Natural killer cell treated with Interleukin-12 subunit alpha and Interleukin-12 subunit beta and Interleukin-15 and Interleukin-18, amount 100 ng/mL, for 72 hours (primary cell): ENCODE results near the gene MYL2. TPM values are rescaled to one million over a fixed set of nuclear protein-coding genes. Genes with fewer than 3 reads are reported as not detected.

Experiments used
- ATAC-seq, 2 donors: fragments of 150-1000 bp; cut with Tn5 transposase in 1 of 2; sonication (Bioruptor Pico), chemical (Tn5 transposase) in 1 of 2; 2 replicates each; pipeline ENCODE4 v1.10.0; 2021
- DNase-seq: peaks from one replicate; pipeline ENCODE4 v3.0.0; 2022; ENCODE audit warnings: low spot score
- H3K27ac Mint-ChIP-seq, 2 donors: 1 replicate in 1 of 2; 2 replicates in 1 of 2; pipeline ENCODE4 v1.8.0; 2022; ENCODE audit warnings: mixed read lengths in 2 of 2, mild to moderate bottlenecking in 1 of 2, moderate library complexity in 1 of 2
- H3K27me3 Mint-ChIP-seq, 2 donors: 1 replicate in 1 of 2; 2 replicates in 1 of 2; pipeline ENCODE4 v1.8.0; 2022; ENCODE audit warnings: mixed read lengths in 2 of 2
- H3K36me3 Mint-ChIP-seq: one replicate; pipeline ENCODE4 v1.8.0; 2022; ENCODE audit warnings: mixed read lengths
- H3K4me1 Mint-ChIP-seq, 2 donors: 1 replicate in 1 of 2; 2 replicates in 1 of 2; pipeline ENCODE4 v1.8.0; 2022; ENCODE audit warnings: low read depth in 2 of 2, mixed read lengths in 2 of 2, mild to moderate bottlenecking in 1 of 2
- H3K4me3 Mint-ChIP-seq: one replicate; pipeline ENCODE4 v1.8.0; 2022; ENCODE audit warnings: mixed read lengths
- H3K9me3 Mint-ChIP-seq: 2 replicates; pipeline ENCODE4 v1.8.0; 2022; ENCODE audit warnings: mixed read lengths
- total RNA-seq, 2 donors: library from RNA; stranded (reverse); gene quantifications; one replicate each; pipeline ENCODE4 v1.2.3, GENCODE V29; 2022

The MYL2 gene
- total RNA-seq, 2 donors from 2014 or later, result not detected

GRCh38 chr12:110921262-110921661 is 883 bp upstream of the MYL2 start:
- H3K36me3 Mint-ChIP-seq, result no peaks in the 10 kb centered on the region
- H3K27ac Mint-ChIP-seq, result no peak overlapping the region
- ATAC-seq (no peak), DNase-seq (no peak)
- peaks cover 0 to 3% of the 10 kb centered on the region in 2 donors for H3K4me1 Mint-ChIP-seq
- H3K9me3 Mint-ChIP-seq, result no peaks in the 10 kb centered on the region
- peaks cover 2 to 18% of the 10 kb centered on the region in 2 donors for H3K27me3 Mint-ChIP-seq
- H3K4me3 Mint-ChIP-seq, result no peak overlapping the region

DNA sequence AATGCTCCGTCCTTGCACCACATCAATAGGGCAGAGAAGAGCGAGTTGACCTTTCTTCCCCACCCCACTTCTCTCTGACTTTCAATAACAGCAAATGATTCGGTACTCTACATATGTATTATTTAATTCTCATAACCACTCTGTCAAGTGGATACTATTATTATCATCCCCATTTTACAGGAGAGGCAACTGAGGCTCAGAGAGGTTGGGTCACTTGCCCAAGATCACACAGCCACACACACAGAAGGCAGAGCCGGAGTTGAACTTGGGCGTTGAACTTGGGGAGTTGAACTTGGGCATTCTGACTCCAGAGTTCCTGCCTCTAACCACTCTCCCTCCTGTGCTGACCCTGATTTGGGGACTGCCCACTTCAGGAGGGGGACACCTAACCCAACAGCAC is 659 bp downstream of the MYL2 start:
- H3K9me3 Mint-ChIP-seq, result no peaks in the 10 kb centered on the region
- no peak overlapping the region for H3K27ac Mint-ChIP-seq
- H3K4me3 Mint-ChIP-seq, result no peak overlapping the region
- ATAC-seq, result no peak
- peaks cover 0 to 3% of the 10 kb centered on the region in 2 donors for H3K4me1 Mint-ChIP-seq
- DNase-seq, result no peak
- H3K27me3 Mint-ChIP-seq, result peaks cover 2 to 7% of the 10 kb centered on the region in 2 donors
- no peaks in the 10 kb centered on the region for H3K36me3 Mint-ChIP-seq

- Mint-ChIP-seq H3K27me3 (peaks cover 5 to 13% of the 10 kb centered on the region in 2 donors), H3K36me3 (no peaks in the 10 kb centered on the region), H3K27ac (no peak overlapping the region), H3K4me1 (peaks cover 0 to 3% of the 10 kb centered on the region in 2 donors), H3K4me3 (no peak overlapping the region), H3K9me3 (no peaks in the 10 kb centered on the region)
- no peak for DNase-seq
- ATAC-seq, result no peak
Observed at GRCh38 chr12:110917961-110918360, 2.4 kb downstream of the MYL2 start.

GRCh38 chr12:110917467-110917866 is 2.9 kb downstream of the MYL2 start:
- Mint-ChIP-seq H3K4me1 (peaks cover 0 to 3% of the 10 kb centered on the region in 2 donors), H3K27ac (no peak overlapping the region), H3K4me3 (no peak overlapping the region), H3K9me3 (no peaks in the 10 kb centered on the region), H3K36me3 (no peaks in the 10 kb centered on the region), H3K27me3 (peaks cover 5 to 13% of the 10 kb centered on the region in 2 donors)
- ATAC-seq, result no peak
- no peak for DNase-seq

DNA sequence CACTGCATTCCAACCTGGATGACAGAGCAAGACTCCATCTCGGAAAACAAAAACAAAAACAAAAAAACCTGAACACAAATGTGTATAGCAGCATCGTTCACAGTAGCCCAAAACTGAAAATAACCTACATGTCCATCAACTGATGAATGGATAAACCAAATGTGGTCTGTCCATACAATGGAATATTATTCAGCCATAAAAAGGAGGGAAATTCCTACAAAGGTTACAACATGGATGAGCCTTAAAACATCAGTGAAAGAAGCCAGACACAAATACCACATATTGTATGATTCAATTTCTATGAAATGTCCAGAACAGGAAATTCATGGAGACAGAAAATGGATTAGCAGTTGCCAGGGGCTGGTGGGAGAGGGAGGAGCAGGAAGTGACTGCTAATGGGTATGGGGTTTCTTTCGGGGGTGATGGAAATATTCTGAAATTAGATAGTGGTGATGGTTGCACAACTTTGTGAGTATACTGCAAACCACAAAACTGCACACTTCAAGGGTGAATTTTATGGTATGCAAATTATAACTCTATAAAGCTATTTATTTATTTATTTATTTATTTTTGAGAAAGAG is 4.0 kb downstream of the MYL2 start:
- no peak for ATAC-seq
- no peak overlapping the region for H3K4me3 Mint-ChIP-seq
- H3K27ac Mint-ChIP-seq, result no peak overlapping the region
- no peaks in the 10 kb centered on the region for H3K9me3 Mint-ChIP-seq
- DNase-seq, result no peak
- peaks cover 5 to 13% of the 10 kb centered on the region in 2 donors for H3K27me3 Mint-ChIP-seq
- no peaks in the 10 kb centered on the region for H3K36me3 Mint-ChIP-seq
- peaks cover 0 to 3% of the 10 kb centered on the region in 2 donors for H3K4me1 Mint-ChIP-seq

DNA sequence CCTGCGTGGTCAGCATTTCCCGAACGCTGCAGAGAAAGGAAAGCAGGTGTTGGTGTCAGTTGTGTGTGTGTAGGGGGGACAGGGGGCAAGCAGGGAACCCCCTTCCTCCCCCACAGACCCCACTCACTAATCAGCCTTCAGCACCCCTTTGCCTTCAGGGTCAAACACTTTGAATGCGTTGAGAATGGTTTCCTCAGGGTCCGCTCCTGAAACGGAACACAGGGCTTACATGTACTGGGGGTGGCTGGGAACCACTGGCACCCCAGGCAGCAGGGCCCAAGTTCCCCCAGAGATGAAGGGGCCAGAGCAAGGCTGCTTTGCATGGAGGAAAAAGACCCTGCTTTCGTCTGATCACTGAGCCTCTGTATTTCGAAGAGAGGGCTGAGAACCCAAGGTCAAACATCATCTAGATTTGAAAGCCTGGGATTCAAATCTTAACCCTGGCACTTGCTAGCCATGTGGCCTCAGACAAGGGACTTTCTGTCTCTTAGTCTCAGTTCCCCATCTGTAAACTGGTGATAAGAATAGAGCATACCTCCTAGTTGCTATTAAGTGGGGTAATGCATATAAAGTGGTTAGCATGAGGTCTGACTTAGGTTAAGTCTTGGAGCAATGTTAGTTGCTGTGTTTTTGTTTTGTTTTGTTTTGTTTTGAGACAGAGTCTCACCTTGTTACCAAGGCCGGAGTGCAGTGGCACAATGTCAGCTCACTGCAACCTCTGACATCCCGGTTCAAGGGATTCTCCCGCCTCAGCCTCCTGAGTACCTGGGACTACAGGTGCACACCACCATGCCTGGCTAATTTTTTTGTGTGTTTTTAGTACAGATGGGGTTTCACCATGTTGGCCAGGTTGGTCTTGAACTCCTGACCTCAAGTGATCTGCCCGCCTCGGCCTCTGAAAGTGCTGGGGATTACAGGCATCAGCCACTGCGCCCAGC is 7.0 kb downstream of the MYL2 start:
- no peak overlapping the region for H3K27ac Mint-ChIP-seq
- H3K27me3 Mint-ChIP-seq, result peaks cover 3 to 8% of the 10 kb centered on the region in 2 donors
- H3K9me3 Mint-ChIP-seq, result no peaks in the 10 kb centered on the region
- DNase-seq (no peak), ATAC-seq (no peak)
- H3K36me3 Mint-ChIP-seq, result no peaks in the 10 kb centered on the region
- peaks cover 0 to 3% of the 10 kb centered on the region in 2 donors for H3K4me1 Mint-ChIP-seq
- H3K4me3 Mint-ChIP-seq, result no peak overlapping the region

DNA sequence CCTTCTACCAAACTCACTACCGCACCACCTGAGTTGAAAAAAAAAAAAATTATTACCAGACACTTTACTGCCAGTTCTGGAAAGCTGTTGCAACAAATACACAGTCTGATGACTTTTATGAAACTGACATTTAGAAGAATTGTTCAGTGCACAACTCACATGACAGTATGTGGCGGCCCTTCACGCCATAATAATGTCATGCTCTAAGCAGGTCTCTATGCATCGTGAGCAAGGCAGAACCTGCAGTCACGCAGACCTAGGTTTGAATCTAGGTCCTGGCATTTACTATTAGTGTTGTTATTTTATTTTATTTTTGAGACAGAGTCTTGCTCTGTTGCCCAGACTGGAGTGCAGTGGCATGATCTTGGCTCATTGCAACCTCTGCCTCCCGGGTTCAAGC is 8.1 kb downstream of the MYL2 start:
- Mint-ChIP-seq H3K36me3 (no peaks in the 10 kb centered on the region), H3K27ac (no peak overlapping the region), H3K9me3 (no peaks in the 10 kb centered on the region), H3K4me1 (peaks cover 0 to 3% of the 10 kb centered on the region in 2 donors), H3K27me3 (peaks cover 8 to 14% of the 10 kb centered on the region in 2 donors), H3K4me3 (no peak overlapping the region)
- no peak for ATAC-seq
- DNase-seq, result no peak

GRCh38 chr12:110908377-110909152 is 11.8 kb downstream of the MYL2 start:
- H3K36me3 Mint-ChIP-seq, result no peaks in the 10 kb centered on the region
- no peak overlapping the region for H3K4me3 Mint-ChIP-seq
- no peaks in the 10 kb centered on the region for H3K4me1 Mint-ChIP-seq
- no peak overlapping the region for H3K27ac Mint-ChIP-seq
- ATAC-seq (peak in 1 of 2 donors; percentile 30), DNase-seq (no peak)
- no peaks in the 10 kb centered on the region for H3K9me3 Mint-ChIP-seq
- H3K27me3 Mint-ChIP-seq, result peaks cover 5 to 8% of the 10 kb centered on the region in 2 donors

GRCh38 chr12:110907583-110907982 is 12.8 kb downstream of the MYL2 start:
- Mint-ChIP-seq H3K36me3 (no peaks in the 10 kb centered on the region), H3K9me3 (no peaks in the 10 kb centered on the region), H3K4me3 (no peak overlapping the region), H3K4me1 (no peaks in the 10 kb centered on the region), H3K27me3 (peaks cover 5 to 8% of the 10 kb centered on the region in 2 donors), H3K27ac (no peak overlapping the region)
- DNase-seq (no peak), ATAC-seq (peak; percentile 13 to 14)

- ATAC-seq, result no peak
- DNase-seq, result no peak
- H3K36me3 Mint-ChIP-seq, result no peaks in the 10 kb centered on the region
Observed at GRCh38 chr12:110906985-110907384, 13.4 kb downstream of the MYL2 start.

GRCh38 chr12:110906516-110906915 is 13.9 kb downstream of the MYL2 start:
- Mint-ChIP-seq H3K36me3 (no peaks in the 10 kb centered on the region), H3K4me3 (no peak overlapping the region), H3K4me1 (no peaks in the 10 kb centered on the region), H3K27me3 (peaks cover 8% of the 10 kb centered on the region in 2 donors), H3K27ac (no peak overlapping the region), H3K9me3 (no peaks in the 10 kb centered on the region)
- DNase-seq (no peak), ATAC-seq (no peak)

More at GRCh38 chr12:110906985-110907384, 13.4 kb downstream of the MYL2 start:
- Mint-ChIP-seq H3K27me3 (peaks cover 8% of the 10 kb centered on the region in 2 donors), H3K4me1 (no peaks in the 10 kb centered on the region), H3K4me3 (no peak overlapping the region), H3K9me3 (no peaks in the 10 kb centered on the region), H3K27ac (no peak overlapping the region)

- no peak for DNase-seq
- H3K4me1 Mint-ChIP-seq, result no peaks in the 10 kb centered on the region
- H3K9me3 Mint-ChIP-seq, result no peaks in the 10 kb centered on the region
- H3K27ac Mint-ChIP-seq, result no peak overlapping the region
- no peak for ATAC-seq
- no peak overlapping the region for H3K4me3 Mint-ChIP-seq
- H3K27me3 Mint-ChIP-seq, result peaks cover 8% of the 10 kb centered on the region in 2 donors
- H3K36me3 Mint-ChIP-seq, result no peaks in the 10 kb centered on the region
Observed at GRCh38 chr12:110906083-110906482, 14.3 kb downstream of the MYL2 start.

GRCh38 chr12:110903511-110903910 is 16.9 kb downstream of the MYL2 start:
- DNase-seq (no peak), ATAC-seq (no peak)
- H3K4me1 Mint-ChIP-seq, result no peaks in the 10 kb centered on the region
- H3K36me3 Mint-ChIP-seq, result no peaks in the 10 kb centered on the region
- peaks cover 7 to 8% of the 10 kb centered on the region in 2 donors for H3K27me3 Mint-ChIP-seq
- no peaks in the 10 kb centered on the region for H3K9me3 Mint-ChIP-seq
- no peak overlapping the region for H3K27ac Mint-ChIP-seq
- no peak overlapping the region for H3K4me3 Mint-ChIP-seq
